IMR-90 (cell line): ENCODE results near the gene PPP1R14D. TPM values are rescaled to one million over a fixed set of nuclear protein-coding genes. Genes with fewer than 3 reads are reported as not detected.

Experiments
- ATAC-seq: fragments of 200-7000 bp; cut with Tn5 transposase; 2 replicates; pipeline ENCODE4 v1.9.1; 2020; ENCODE audit warnings: low read depth, mild to moderate bottlenecking, moderate library complexity
- BruUV-seq: library from RNA; stranded (reverse); fragments of 400-500 nt; replicated peaks from 2 replicates; lab custom pipeline; 2021; lab: Mats Ljungman, UMichigan
- CTCF ChIA-PET: fragments of 300-600 bp; formaldehyde crosslinking; extraction: SDS; loops from one replicate; lab custom pipeline; 2021; ENCODE audit warnings: antibody characterized with exemption; lab: Yijun Ruan, JAX
- POLR2A ChIA-PET: fragments of 300-600 bp; sonication (Branson Sonifier 250); formaldehyde crosslinking; loops from one replicate; lab custom pipeline; 2022; ENCODE audit warnings: antibody characterized with exemption; ENCODE audit not compliant: unreplicated experiment; lab: Charles Lee
- DNase-seq: peaks from one replicate; pipeline ENCODE4 v3.0.0; 2013
- H2AFZ ChIP-seq: replicated peaks from 2 replicates; pipeline ENCODE3; 2013; ENCODE audit warnings: low read length, mild to moderate bottlenecking; ENCODE audit not compliant: poor library complexity
- H2AK5ac ChIP-seq: 2 replicates; pipeline ENCODE4 v1.6.1; 2013; ENCODE audit warnings: low read depth, low read length, inconsistent platforms
- H2AK9ac ChIP-seq: replicated peaks from 2 replicates; pipeline ENCODE3; 2013; ENCODE audit warnings: mild to moderate bottlenecking, low read depth, low read length, moderate library complexity; ENCODE audit not compliant: poor library complexity
- H2BK120ac ChIP-seq: 2 replicates; pipeline ENCODE4 v1.6.1; 2013; ENCODE audit warnings: low read depth, low read length, inconsistent platforms
- H2BK15ac ChIP-seq: 3 replicates; pipeline ENCODE4 v1.6.1; 2013; ENCODE audit warnings: low read depth, low read length, inconsistent platforms
- H2BK20ac ChIP-seq: 2 replicates; pipeline ENCODE4 v1.6.1; 2013; ENCODE audit warnings: low read depth, mild to moderate bottlenecking, inconsistent platforms, low read length, moderate library complexity
- H2BK5ac ChIP-seq: 2 replicates; pipeline ENCODE4 v1.6.1; 2013; ENCODE audit warnings: mild to moderate bottlenecking, low read depth, low read length, inconsistent platforms; ENCODE audit not compliant: poor library complexity, severe bottlenecking
- H3K14ac ChIP-seq: replicated peaks from 2 replicates; pipeline ENCODE4 v1.6.1; 2013; ENCODE audit warnings: low read depth, low read length, inconsistent platforms
- H3K18ac ChIP-seq: 2 replicates; pipeline ENCODE4 v1.6.1; 2013; ENCODE audit warnings: low read depth, low read length, control low read depth
- H3K23ac ChIP-seq: 2 replicates; pipeline ENCODE4 v1.6.1; 2013; ENCODE audit warnings: low read depth, low read length, inconsistent platforms
- H3K27ac ChIP-seq: 2 replicates; pipeline ENCODE4 v1.5.1; 2013; ENCODE audit warnings: mild to moderate bottlenecking, control low read depth, low read length; ENCODE audit not compliant: insufficient read depth
- H3K27me3 ChIP-seq: 2 replicates; pipeline ENCODE4 v1.6.1; 2013; ENCODE audit warnings: low read length; ENCODE audit not compliant: control insufficient read depth, insufficient read depth
- H3K36me3 ChIP-seq: 2 replicates; pipeline ENCODE4 v1.6.1; 2013; ENCODE audit warnings: low read length, mixed read lengths; ENCODE audit not compliant: control insufficient read depth, insufficient read depth
- H3K4ac ChIP-seq: 2 replicates; pipeline ENCODE4 v1.6.1; 2013; ENCODE audit warnings: low read depth, low read length, inconsistent platforms
- H3K4me1 ChIP-seq: 2 replicates; pipeline ENCODE4 v1.6.1; 2013; ENCODE audit warnings: low read length, mixed read lengths; ENCODE audit not compliant: control insufficient read depth, insufficient read depth
- H3K4me2 ChIP-seq: 2 replicates; pipeline ENCODE4 v1.6.1; 2013; ENCODE audit warnings: low read depth, mild to moderate bottlenecking, control low read depth, low read length, moderate library complexity
- H3K4me3 ChIP-seq: 2 replicates; pipeline ENCODE4 v1.5.1; 2013; ENCODE audit warnings: low read depth, mild to moderate bottlenecking, control low read depth, low read length, moderate library complexity; ENCODE audit not compliant: insufficient read depth
- H3K56ac ChIP-seq: 2 replicates; pipeline ENCODE4 v1.6.1; 2013; ENCODE audit warnings: low read length, inconsistent platforms; ENCODE audit not compliant: insufficient read depth; ENCODE audit errors: extremely low read depth
- H3K79me1 ChIP-seq, 2 experiments: 2 replicates each; pipeline ENCODE4 v1.6.1; 2013; ENCODE audit warnings: low read length in 2 of 2, inconsistent platforms in 1 of 2, low read depth in 1 of 2
- H3K9ac ChIP-seq: 2 replicates; pipeline ENCODE4 v1.6.1; 2013; ENCODE audit warnings: low read depth, low read length, control low read depth
- H3K9me1 ChIP-seq: 2 replicates; pipeline ENCODE4 v1.6.1; 2013; ENCODE audit warnings: low read length, inconsistent platforms; ENCODE audit not compliant: insufficient read depth
- H3K9me3 ChIP-seq: 2 replicates; pipeline ENCODE4 v1.6.1; 2013; ENCODE audit warnings: low read length; ENCODE audit not compliant: control insufficient read depth, insufficient read depth
- H4K20me1 ChIP-seq: 2 replicates; pipeline ENCODE4 v1.6.1; 2013; ENCODE audit warnings: low read length, inconsistent platforms; ENCODE audit not compliant: insufficient read depth
- H4K5ac ChIP-seq: 2 replicates; pipeline ENCODE4 v1.6.1; 2013; ENCODE audit warnings: mild to moderate bottlenecking, low read depth, low read length, control low read depth
- H4K8ac ChIP-seq, 2 experiments: 2 replicates each; pipeline ENCODE4 v1.6.1; 2013; ENCODE audit warnings: low read depth in 2 of 2, low read length in 2 of 2, control low read depth in 1 of 2, inconsistent platforms in 1 of 2
- H4K91ac ChIP-seq: 2 replicates; pipeline ENCODE4 v1.6.1; 2013; ENCODE audit warnings: low read depth, low read length, inconsistent platforms; ENCODE audit not compliant: insufficient read depth
- CTCF ChIP-seq: conservative IDR thresholded peaks from 2 replicates; pipeline ENCODE4 v1.5.1; 2012; ENCODE audit warnings: mild to moderate bottlenecking, low read depth, low read length, improper control_type of control experiment
- FOS ChIP-seq: fragments of 150-350 bp; IDR thresholded peaks from 2 replicates; pipeline ENCODE4 v1.6.1; 2016; ENCODE audit warnings: low read depth, low read length
- RAD21 ChIP-seq: IDR thresholded peaks from 2 replicates; pipeline ENCODE4 v1.6.1; 2012; ENCODE audit warnings: low read length, improper control_type of control experiment
- RCOR1 ChIP-seq: IDR thresholded peaks from 2 replicates; pipeline ENCODE4 v1.6.1; 2012; ENCODE audit warnings: mild to moderate bottlenecking, low read length, improper control_type of control experiment; ENCODE audit not compliant: insufficient replicate concordance
- SMC3 ChIP-seq: fragments of 150-350 bp; IDR thresholded peaks from 2 replicates; pipeline ENCODE4 v1.6.1; 2016; ENCODE audit warnings: low read depth, mild to moderate bottlenecking, antibody characterized with exemption, low read length, moderate library complexity
- WGBS, 2 experiments: methylation state at CpG; one replicate each; pipeline versions ENCODE4 v1.1.5 to v1.1.7; 2013; ENCODE audit warnings: missing lambda C conversion rate in 2 of 2; ENCODE audit not compliant: insufficient read length in 1 of 2; ENCODE audit errors: extremely low coverage in 2 of 2; 5-methylcytosine and 5-hydroxymethylcytosine counted together
- dilution Hi-C: fragments of 300-500 bp; cut with HindIII; formaldehyde crosslinking; loops from one replicate; pipeline ENCODE4 v1.14.3; 2018; ENCODE audit warnings: low sequenced_read_pairs; ENCODE audit not compliant: unreplicated experiment
- in situ Hi-C: fragments of 300-500 bp; cut with MboI; formaldehyde crosslinking; loops from 3 replicates; pipeline ENCODE4 v1.14.3; 2019; ENCODE audit warnings: low sequenced_read_pairs, inconsistent platforms, mixed read lengths
- intact Hi-C: fragments of 100-400 bp; cut with micrococcal nuclease; formaldehyde crosslinking; loops from 2 replicates; pipeline ENCODE4 v1.10.0; 2022
- polyA plus RNA-seq, 3 experiments: library from polyadenylated mRNA; depleted of rRNA; stranded (reverse); fragments of >200 nt; gene quantifications; 2 replicates each; pipeline ENCODE4 v1.2.3, GENCODE V29; 2012; ENCODE audit warnings: low replicate concordance in 1 of 3
- total RNA-seq: library from RNA; depleted of rRNA; stranded (reverse); fragments of >200 nt; gene quantifications from 2 replicates; pipeline ENCODE4 v1.2.3, GENCODE V29; 2012

The PPP1R14D gene
- total and polyA plus RNA-seq, 2 of the 4 experiments (the other 2 are of a cell fraction), result not detected

GRCh38 chr15:40782609-40783227 lies 45.8 kb downstream of the PPP1R14D start:
- H2BK15ac ChIP-seq, result no peak overlapping the region
- no peak overlapping the region for H4K91ac ChIP-seq
- H2BK5ac ChIP-seq, result no peak overlapping the region
- no peaks in the 10 kb centered on the region for H3K27me3 ChIP-seq
- no peak overlapping the region for H2AK5ac ChIP-seq
- H3K4ac ChIP-seq, result no peak overlapping the region
- H2BK120ac ChIP-seq, result no peak overlapping the region
- 49% methylated on average over 2 of the region's 8 CpGs; no CpG with 5 or more reads in 1 of the 2 experiments for whole genome bisulfite sequencing, 2 experiments
- H4K8ac ChIP-seq, result no peak overlapping the region
- H3K4me2 ChIP-seq, result no peak overlapping the region
- in situ Hi-C loops, result no loop called here
- H3K9me3 ChIP-seq, result no peaks in the 10 kb centered on the region
- DNase-seq (no peak), ATAC-seq (peak; percentile 22; the same call in 1 of the 2 replicates)
- no peak overlapping the region for H2BK20ac ChIP-seq
- H3K14ac ChIP-seq, result no peak overlapping the region
- ChIA-PET POLR2A (no interaction called here), CTCF (no interaction called here)
- no peak overlapping the region for H3K27ac ChIP-seq
- no TSS peak for BruUV-seq
- H2AK9ac ChIP-seq, result no peak overlapping the region
- peaks cover 29 to 46% of the 10 kb centered on the region in 2 experiments for H3K79me1 ChIP-seq
- no peak overlapping the region for H4K5ac ChIP-seq
- H3K4me3 ChIP-seq, result no peak overlapping the region
- peaks cover 5% of the 10 kb centered on the region for H3K4me1 ChIP-seq
- peaks cover 14% of the 10 kb centered on the region for H3K36me3 ChIP-seq
- TF ChIP-seq SMC3, result peak; percentile 41
- no peak for TF ChIP-seq RCOR1
- TF ChIP-seq RAD21, result peak; percentile 54
- no peak for TF ChIP-seq FOS
- TF ChIP-seq CTCF, result peak; percentile 41
- dilution Hi-C loops, result no loop called here
- intact Hi-C loops, result no loop called here
- no peak overlapping the region for H3K56ac ChIP-seq
- no peak overlapping the region for H3K23ac ChIP-seq
- no peak overlapping the region for H3K9ac ChIP-seq
- H3K18ac ChIP-seq, result no peak overlapping the region
- no peak overlapping the region for H2AFZ ChIP-seq
- H3K9me1 ChIP-seq, result no peaks in the 10 kb centered on the region
- peaks cover 39% of the 10 kb centered on the region for H4K20me1 ChIP-seq
